HepG2 (cell line): ENCODE data around the gene GALNT16. TPM values are rescaled to one million over a fixed set of nuclear protein-coding genes. Genes with fewer than 3 reads are reported as not detected.

Experiments used
- ATAC-seq: fragments of 200-7000 bp; cut with Tn5 transposase; 3 replicates; pipeline ENCODE4 v1.9.1; 2020; ENCODE audit warnings: mild to moderate bottlenecking, moderate library complexity
- BruUV-seq: library from RNA; stranded (reverse); fragments of 400-500 nt; replicated peaks from 2 replicates; lab custom pipeline; 2021; lab: Mats Ljungman, UMichigan
- CTCF ChIA-PET: fragments of 300-600 bp; formaldehyde crosslinking; extraction: SDS; loops from one replicate; lab custom pipeline; 2021; ENCODE audit warnings: low total read pairs, inconsistent platforms, low intra/inter-chr PET ratio; lab: Yijun Ruan, JAX
- POLR2A ChIA-PET: fragments of 350-600 bp; sonication (Branson Sonifier 250); formaldehyde crosslinking; loops from one replicate; lab custom pipeline; 2020; ENCODE audit warnings: antibody characterized with exemption, inconsistent platforms; lab: Yijun Ruan, JAX
- DNase-seq: peaks from one replicate; pipeline ENCODE4 v3.0.0-alpha.2; 2015; ENCODE audit warnings: low spot score
- FAIRE-seq: peaks from 3 replicates; lab custom pipeline; 2011; peaks lifted over from hg19 to GRCh38; lab: Jason Lieb, UNC
- H2AFZ ChIP-seq: one replicate; pipeline ENCODE4 v1.6.1; 2011; ENCODE audit warnings: low read length, inconsistent platforms
- H3K27ac ChIP-seq: fragments of 300-600 bp; 3 replicates; pipeline ENCODE4 v1.8.0; 2011; ENCODE audit warnings: mixed run types, mild to moderate bottlenecking, mixed read lengths, low read length, inconsistent platforms; ENCODE audit not compliant: insufficient read depth; ENCODE audit errors: extremely low read length
- H3K27me3 ChIP-seq, 2 experiments: fragments of 200-600 bp in 1 of 2; 2 replicates in 1 of 2; 3 replicates in 1 of 2; pipeline versions ENCODE4 v1.6.0 to v1.8.0; 2011; ENCODE audit warnings: low read length in 2 of 2, mild to moderate bottlenecking in 2 of 2, moderate library complexity in 2 of 2, inconsistent platforms in 1 of 2; ENCODE audit not compliant: insufficient read depth in 2 of 2, control insufficient read depth in 1 of 2
- H3K36me3 ChIP-seq, 2 experiments: fragments of 200-600 bp in 1 of 2; replicated peaks in 1 of 2; 2 replicates in 1 of 2; 3 replicates in 1 of 2; pipeline versions ENCODE4 v1.5.1 to v1.8.0; 2011; ENCODE audit warnings: low read length in 2 of 2, inconsistent platforms in 1 of 2; ENCODE audit not compliant: insufficient read depth in 2 of 2, control insufficient read depth in 1 of 2
- H3K4me1 ChIP-seq: 2 replicates; pipeline ENCODE4 v1.5.1; 2012; ENCODE audit warnings: low read length, inconsistent platforms; ENCODE audit not compliant: insufficient read depth
- H3K4me2 ChIP-seq: 2 replicates; pipeline ENCODE4 v1.6.0; 2011; ENCODE audit warnings: low read depth, low read length, inconsistent platforms
- H3K4me3 ChIP-seq, 3 experiments: fragments of 200-600 bp in 1 of 3; sonication (generic), shearing (Covaris generic) in 1 of 3; replicated peaks in 1 of 3; 2 replicates each; pipeline ENCODE4 v1.5.1; 2011 to 2016; ENCODE audit warnings: low read length in 3 of 3, inconsistent platforms in 2 of 3, low read depth in 2 of 3, mild to moderate bottlenecking in 2 of 3, control low read depth in 1 of 3, mixed read lengths in 1 of 3; ENCODE audit not compliant: insufficient read depth in 1 of 3
- H3K79me2 ChIP-seq: one replicate; pipeline ENCODE4 v1.6.1; 2011; ENCODE audit warnings: low read length, inconsistent platforms; ENCODE audit not compliant: insufficient read depth
- H3K9ac ChIP-seq: 2 replicates; pipeline ENCODE4 v1.6.0; 2011; ENCODE audit warnings: mild to moderate bottlenecking, low read depth, low read length, inconsistent platforms; ENCODE audit not compliant: insufficient read depth
- H3K9me3 ChIP-seq: 2 replicates; pipeline ENCODE4 v1.5.1; 2012; ENCODE audit warnings: mild to moderate bottlenecking, low read length
- H4K20me1 ChIP-seq: 2 replicates; pipeline ENCODE4 v1.6.0; 2011; ENCODE audit warnings: inconsistent platforms, mild to moderate bottlenecking, low read length, moderate library complexity; ENCODE audit not compliant: insufficient read depth
- AGO2 ChIP-seq: fragments of 200-400 bp; formaldehyde crosslinking; optimal IDR thresholded peaks from 2 replicates; pipeline ENCODE3; 2017; ENCODE audit warnings: mild to moderate bottlenecking, low read depth, low read length, moderate library complexity
- HOXA7 ChIP-seq: sonication (generic); formaldehyde crosslinking; IDR thresholded peaks from 2 replicates; pipeline ENCODE4 v1.8.1; 2022; ENCODE audit warnings: mild to moderate bottlenecking, missing genetic modification reagents, moderate library complexity
- WGBS: methylation state at CpG from one replicate; pipeline ENCODE4 v1.1.6; 2017; ENCODE audit warnings: low lambda C conversion rate; 5-methylcytosine and 5-hydroxymethylcytosine counted together
- in situ Hi-C: cut with HindIII; loops from 2 replicates; pipeline ENCODE4 v1.10.0; 2017; ENCODE audit warnings: low pct_unique_long_range_greater_than_20kb; ENCODE audit not compliant: extremely low pct_ligation_motif_present
- intact Hi-C: fragments of 100-400 bp; cut with micrococcal nuclease; formaldehyde crosslinking; loops from one replicate; pipeline ENCODE4 v1.10.0; 2022; ENCODE audit not compliant: unreplicated experiment
- polyA plus RNA-seq, 8 experiments: library from polyadenylated mRNA; depleted of rRNA in 3 of 8; stranded (reverse) in 7 of 8; unstranded in 1 of 8; fragments of >200 nt; fragmentation: Illumina TruSeq in 4 of 8; extraction: Trizol in 4 of 8; gene quantifications; 2 replicates each; pipeline versions ENCODE4 v1.2.1 to v1.2.3, GENCODE V29; 2011 to 2016; ENCODE audit warnings: low read depth in 4 of 8, missing spikeins in 1 of 8, mixed read lengths in 1 of 8; ENCODE audit not compliant: insufficient read depth in 1 of 8
- total RNA-seq, 5 experiments: library from RNA; depleted of rRNA; stranded (reverse); fragments of >200 nt; fragmentation: Illumina TruSeq; extraction: Trizol; gene quantifications; 2 replicates each; pipeline ENCODE4 v1.2.3, GENCODE V29; 2016; ENCODE audit warnings: low read depth in 1 of 5
- TF ChIP-seq, protein P1 (sequence below): sonication (generic); formaldehyde crosslinking; IDR thresholded peaks from 2 replicates; pipeline ENCODE4 v1.5.0; 2020; ENCODE audit warnings: mild to moderate bottlenecking, missing genetic modification reagents, borderline replicate concordance

Gene GALNT16
- total and polyA plus RNA-seq, 2 of the 13 experiments (the other 11 are each of a cell fraction or from before 2014, with no cell fraction given): 0.54 to 0.82 TPM

DNA sequence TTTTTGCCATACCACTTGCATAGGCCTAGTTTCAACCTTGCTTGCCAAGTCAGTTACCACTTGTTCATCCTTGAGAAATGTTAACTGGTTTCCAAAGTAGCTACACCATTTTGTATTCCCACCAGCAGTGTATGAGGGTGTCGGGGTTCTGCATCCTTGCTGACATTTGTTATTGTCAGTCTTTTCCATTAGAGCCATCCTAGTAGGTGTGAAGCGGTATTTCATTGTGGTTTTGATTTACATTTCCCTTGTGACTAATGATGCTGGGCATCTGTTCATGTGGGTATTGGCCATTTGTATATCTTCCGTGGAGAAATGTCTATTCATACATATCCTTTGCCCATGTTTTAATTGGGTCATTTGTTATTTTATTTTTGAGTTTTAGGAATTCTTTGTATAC is 27.6 kb upstream of the GALNT16 start:
- POLR2A ChIA-PET: no interaction called here

More for the DNA sequence above, 27.6 kb upstream of the GALNT16 start:
- no TSS peak for BruUV-seq
- no peaks in the 10 kb centered on the region for H3K4me1 ChIP-seq
- peaks cover 11 to 33% of the 10 kb centered on the region in 2 experiments for H3K36me3 ChIP-seq
- H3K79me2 ChIP-seq: no peaks in the 10 kb centered on the region
- CTCF ChIA-PET: no interaction called here
- H3K9me3 ChIP-seq: no peaks in the 10 kb centered on the region
- no peak overlapping the region for H3K4me3 ChIP-seq
- no peaks in the 10 kb centered on the region for H3K27me3 ChIP-seq
- FAIRE-seq (no peak), DNase-seq (no peak), ATAC-seq (no peak)
- in situ Hi-C loops (no loop called here), intact Hi-C loops (no loop called here)
- 93% methylated on average over 3 of the region's 3 CpGs for WGBS
- H2AFZ ChIP-seq: no peak overlapping the region
- H3K4me2 ChIP-seq: no peak overlapping the region
- no peak overlapping the region for H3K9ac ChIP-seq
- TF ChIP-seq, protein P1, sequence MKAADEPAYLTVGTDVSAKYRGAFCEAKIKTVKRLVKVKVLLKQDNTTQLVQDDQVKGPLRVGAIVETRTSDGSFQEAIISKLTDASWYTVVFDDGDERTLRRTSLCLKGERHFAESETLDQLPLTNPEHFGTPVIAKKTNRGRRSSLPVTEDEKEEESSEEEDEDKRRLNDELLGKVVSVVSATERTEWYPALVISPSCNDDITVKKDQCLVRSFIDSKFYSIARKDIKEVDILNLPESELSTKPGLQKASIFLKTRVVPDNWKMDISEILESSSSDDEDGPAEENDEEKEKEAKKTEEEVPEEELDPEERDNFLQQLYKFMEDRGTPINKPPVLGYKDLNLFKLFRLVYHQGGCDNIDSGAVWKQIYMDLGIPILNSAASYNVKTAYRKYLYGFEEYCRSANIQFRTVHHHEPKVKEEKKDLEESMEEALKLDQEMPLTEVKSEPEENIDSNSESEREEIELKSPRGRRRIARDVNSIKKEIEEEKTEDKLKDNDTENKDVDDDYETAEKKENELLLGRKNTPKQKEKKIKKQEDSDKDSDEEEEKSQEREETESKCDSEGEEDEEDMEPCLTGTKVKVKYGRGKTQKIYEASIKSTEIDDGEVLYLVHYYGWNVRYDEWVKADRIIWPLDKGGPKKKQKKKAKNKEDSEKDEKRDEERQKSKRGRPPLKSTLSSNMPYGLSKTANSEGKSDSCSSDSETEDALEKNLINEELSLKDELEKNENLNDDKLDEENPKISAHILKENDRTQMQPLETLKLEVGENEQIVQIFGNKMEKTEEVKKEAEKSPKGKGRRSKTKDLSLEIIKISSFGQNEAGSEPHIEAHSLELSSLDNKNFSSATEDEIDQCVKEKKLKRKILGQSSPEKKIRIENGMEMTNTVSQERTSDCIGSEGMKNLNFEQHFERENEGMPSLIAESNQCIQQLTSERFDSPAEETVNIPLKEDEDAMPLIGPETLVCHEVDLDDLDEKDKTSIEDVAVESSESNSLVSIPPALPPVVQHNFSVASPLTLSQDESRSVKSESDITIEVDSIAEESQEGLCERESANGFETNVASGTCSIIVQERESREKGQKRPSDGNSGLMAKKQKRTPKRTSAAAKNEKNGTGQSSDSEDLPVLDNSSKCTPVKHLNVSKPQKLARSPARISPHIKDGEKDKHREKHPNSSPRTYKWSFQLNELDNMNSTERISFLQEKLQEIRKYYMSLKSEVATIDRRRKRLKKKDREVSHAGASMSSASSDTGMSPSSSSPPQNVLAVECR (CRISPR knock-in tag): no peak
- TF ChIP-seq AGO2: no peak
- no peak for TF ChIP-seq HOXA7 (CRISPR knock-in tag)
- no peaks in the 10 kb centered on the region for H4K20me1 ChIP-seq
- no peak overlapping the region for H3K27ac ChIP-seq
